Measurements from ENCODE around the gene PPM1J. TPM values are rescaled to one million over a fixed set of nuclear protein-coding genes. Genes with fewer than 3 reads are reported as not detected.

PPM1J gene
- total RNA-seq, 1 donor: 1.1 TPM

- Histone ChIP-seq H3K9me3 (ENCODE audit: low read depth, low read length) (no peaks in the 10 kb centered on the region), H3K36me3 (ENCODE audit: insufficient read depth, low read length) (peaks cover 45% of the 10 kb centered on the region), H3K27ac (ENCODE audit: low read depth, low read length) (peak overlapping the region; percentile 91), H4K20me1 (ENCODE audit: insufficient read depth, low read length) (peaks cover 52% of the 10 kb centered on the region), H2AFZ (ENCODE audit: low read length) (no peak overlapping the region), H3K27me3 (ENCODE audit: insufficient read depth, low read length) (no peaks in the 10 kb centered on the region), H3K79me2 (ENCODE audit: insufficient read depth, low read length) (peaks cover 58% of the 10 kb centered on the region), H3K4me1 (ENCODE audit: insufficient read depth, low read length) (peaks cover 67% of the 10 kb centered on the region), H3K4me3 (ENCODE audit: insufficient read depth, low read length) (peak overlapping the region; percentile 93), H3K4me2 (ENCODE audit: insufficient read depth, low read length) (peak overlapping the region; percentile 96)
- DNase-seq (ENCODE audit: insufficient read length, low spot score, missing footprints): no peak
- no peak for TF ChIP-seq CTCF (IDR thresholded peaks at IDR 0.05; ENCODE audit: extremely low read depth, low read depth, low read length)
These were observed 10.7 kb downstream of the PPM1J start for GRCh38 chr1:112704391-112704933.

- H3K9me3 ChIP-seq (ENCODE audit: low read depth, low read length): no peaks in the 10 kb centered on the region
- peaks cover 52% of the 10 kb centered on the region for H4K20me1 ChIP-seq (ENCODE audit: insufficient read depth, low read length)
- peak; percentile 58 for DNase-seq (ENCODE audit: insufficient read length, low spot score, missing footprints)
- peaks cover 50% of the 10 kb centered on the region for H3K36me3 ChIP-seq (ENCODE audit: insufficient read depth, low read length)
- H3K4me3 ChIP-seq (ENCODE audit: insufficient read depth, low read length): no peak overlapping the region
- peaks cover 58% of the 10 kb centered on the region for H3K79me2 ChIP-seq (ENCODE audit: insufficient read depth, low read length)
- H3K4me2 ChIP-seq (ENCODE audit: insufficient read depth, low read length): peak overlapping the region; percentile 96
- peaks cover 67% of the 10 kb centered on the region for H3K4me1 ChIP-seq (ENCODE audit: insufficient read depth, low read length)
- peak overlapping the region; percentile 91 for H3K27ac ChIP-seq (ENCODE audit: low read depth, low read length)
- no peak overlapping the region for H2AFZ ChIP-seq (ENCODE audit: low read length)
- H3K27me3 ChIP-seq (ENCODE audit: insufficient read depth, low read length): no peaks in the 10 kb centered on the region
- no peak for TF ChIP-seq CTCF (IDR thresholded peaks at IDR 0.05; ENCODE audit: extremely low read depth, low read depth, low read length)
These were observed 11.4 kb downstream of the PPM1J start for GRCh38 chr1:112703706-112704105.

GRCh38 chr1:112702420-112703261, 12.5 kb downstream of the PPM1J start:
- H3K9me3 ChIP-seq (ENCODE audit: low read depth, low read length): no peaks in the 10 kb centered on the region
- no peak overlapping the region for H3K4me3 ChIP-seq (ENCODE audit: insufficient read depth, low read length)
- no peaks in the 10 kb centered on the region for H3K27me3 ChIP-seq (ENCODE audit: insufficient read depth, low read length)
- peaks cover 58% of the 10 kb centered on the region for H3K79me2 ChIP-seq (ENCODE audit: insufficient read depth, low read length)
- no peak overlapping the region for H3K4me2 ChIP-seq (ENCODE audit: insufficient read depth, low read length)
- no peak overlapping the region for H2AFZ ChIP-seq (ENCODE audit: low read length)
- peaks cover 66% of the 10 kb centered on the region for H3K4me1 ChIP-seq (ENCODE audit: insufficient read depth, low read length)
- H3K27ac ChIP-seq (ENCODE audit: low read depth, low read length): peak overlapping the region; percentile 59
- peaks cover 55% of the 10 kb centered on the region for H4K20me1 ChIP-seq (ENCODE audit: insufficient read depth, low read length)
- DNase-seq (ENCODE audit: insufficient read length, low spot score, missing footprints): peak; percentile 43
- TF ChIP-seq CTCF (IDR thresholded peaks at IDR 0.05; ENCODE audit: extremely low read depth, low read depth, low read length): no peak
- peaks cover 60% of the 10 kb centered on the region for H3K36me3 ChIP-seq (ENCODE audit: insufficient read depth, low read length)

- H2AFZ ChIP-seq (ENCODE audit: low read length): no peak overlapping the region
- no peaks in the 10 kb centered on the region for H3K9me3 ChIP-seq (ENCODE audit: low read depth, low read length)
- peaks cover 63% of the 10 kb centered on the region for H3K36me3 ChIP-seq (ENCODE audit: insufficient read depth, low read length)
- DNase-seq (ENCODE audit: insufficient read length, low spot score, missing footprints): no peak
- H3K4me2 ChIP-seq (ENCODE audit: insufficient read depth, low read length): no peak overlapping the region
- H4K20me1 ChIP-seq (ENCODE audit: insufficient read depth, low read length): peaks cover 55% of the 10 kb centered on the region
- peaks cover 53% of the 10 kb centered on the region for H3K79me2 ChIP-seq (ENCODE audit: insufficient read depth, low read length)
- H3K27me3 ChIP-seq (ENCODE audit: insufficient read depth, low read length): no peaks in the 10 kb centered on the region
- H3K4me1 ChIP-seq (ENCODE audit: insufficient read depth, low read length): peaks cover 62% of the 10 kb centered on the region
- H3K27ac ChIP-seq (ENCODE audit: low read depth, low read length): peak overlapping the region; percentile 59
- TF ChIP-seq CTCF (IDR thresholded peaks at IDR 0.05; ENCODE audit: extremely low read depth, low read depth, low read length): no peak
- H3K4me3 ChIP-seq (ENCODE audit: insufficient read depth, low read length): no peak overlapping the region
These were observed 13.1 kb downstream of the PPM1J start for GRCh38 chr1:112702067-112702395.
